Vagina (tissue), 2 donors: ENCODE measurements around the gene DPP6.

ENCODE experiments used
- POLR2A ChIP-seq, 2 donors: fragments of 450-650 bp; IDR thresholded peaks; one replicate each; pipeline ENCODE4 v1.6.1; 2017; ENCODE audit warnings: antibody characterized with exemption in 2 of 2, mild to moderate bottlenecking in 2 of 2, moderate library complexity in 2 of 2
- TF ChIP-seq, protein P1 (sequence below), 3 experiments: fragments of 450-650 bp in 2 of 3; fragments of 200-600 bp in 1 of 3; sonication (generic) in 1 of 3; IDR thresholded peaks; one replicate each; pipeline ENCODE4 v1.5.1; 2017 to 2019; ENCODE audit warnings: antibody characterized with exemption in 3 of 3, mild to moderate bottlenecking in 2 of 3, moderate library complexity in 2 of 3

DNA sequence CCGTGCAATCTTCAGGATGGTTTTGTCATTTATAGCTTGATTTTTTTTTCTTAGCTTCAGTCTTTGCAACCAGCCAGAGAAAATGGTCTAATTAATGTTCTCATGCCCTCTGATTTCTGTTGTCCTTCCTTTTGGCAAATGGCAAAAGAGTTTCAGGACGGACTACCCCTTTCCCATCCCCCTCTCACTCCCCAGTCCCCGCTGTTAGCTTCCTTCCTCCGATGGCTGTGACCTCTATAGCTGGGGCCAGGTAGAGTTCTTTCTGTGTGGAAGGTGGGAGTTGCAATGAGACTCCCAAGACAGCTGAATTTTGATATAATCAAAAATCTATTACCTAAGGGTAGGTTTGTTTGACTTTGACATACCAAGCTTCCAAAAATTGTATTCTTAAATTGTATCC lies 588.7 kb downstream of the DPP6 start:
- no peak for TF ChIP-seq POLR2A (IDR thresholded peaks at IDR 0.05)
- TF ChIP-seq, protein P1, sequence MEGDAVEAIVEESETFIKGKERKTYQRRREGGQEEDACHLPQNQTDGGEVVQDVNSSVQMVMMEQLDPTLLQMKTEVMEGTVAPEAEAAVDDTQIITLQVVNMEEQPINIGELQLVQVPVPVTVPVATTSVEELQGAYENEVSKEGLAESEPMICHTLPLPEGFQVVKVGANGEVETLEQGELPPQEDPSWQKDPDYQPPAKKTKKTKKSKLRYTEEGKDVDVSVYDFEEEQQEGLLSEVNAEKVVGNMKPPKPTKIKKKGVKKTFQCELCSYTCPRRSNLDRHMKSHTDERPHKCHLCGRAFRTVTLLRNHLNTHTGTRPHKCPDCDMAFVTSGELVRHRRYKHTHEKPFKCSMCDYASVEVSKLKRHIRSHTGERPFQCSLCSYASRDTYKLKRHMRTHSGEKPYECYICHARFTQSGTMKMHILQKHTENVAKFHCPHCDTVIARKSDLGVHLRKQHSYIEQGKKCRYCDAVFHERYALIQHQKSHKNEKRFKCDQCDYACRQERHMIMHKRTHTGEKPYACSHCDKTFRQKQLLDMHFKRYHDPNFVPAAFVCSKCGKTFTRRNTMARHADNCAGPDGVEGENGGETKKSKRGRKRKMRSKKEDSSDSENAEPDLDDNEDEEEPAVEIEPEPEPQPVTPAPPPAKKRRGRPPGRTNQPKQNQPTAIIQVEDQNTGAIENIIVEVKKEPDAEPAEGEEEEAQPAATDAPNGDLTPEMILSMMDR (IDR thresholded peaks at IDR 0.05) = no peak
